Keratinocyte (primary cell): ENCODE measurements around the gene BID. TPM values are rescaled to one million over a fixed set of nuclear protein-coding genes. Genes with fewer than 3 reads are reported as not detected.
"Not testable (repeated sequence)": the region's sequence is repeated elsewhere in the genome, so short reads cannot be mapped to it uniquely, and the experiment has no call there.

Experiments
- DNase-seq: peaks from one replicate; pipeline ENCODE4 v3.0.0-alpha.2; 2011; ENCODE audit warnings: low read depth, missing footprints, low spot score
- FAIRE-seq: peaks from 2 replicates; lab custom pipeline; 2011; peaks lifted over from hg19 to GRCh38; lab: Jason Lieb, UNC
- H2AFZ ChIP-seq: 2 replicates; pipeline ENCODE4 v1.6.0; 2012; ENCODE audit warnings: low read length, control low read depth, inconsistent platforms; ENCODE audit not compliant: control insufficient read depth
- H3K27ac ChIP-seq: 2 replicates; pipeline ENCODE4 v1.5.1; 2011; ENCODE audit warnings: low read length; ENCODE audit not compliant: control insufficient read depth, insufficient read depth
- H3K27me3 ChIP-seq: 3 replicates; pipeline ENCODE4 v1.6.0; 2011; ENCODE audit warnings: low read length; ENCODE audit not compliant: control insufficient read depth, insufficient read depth; ENCODE audit errors: extremely low read depth
- H3K36me3 ChIP-seq, 2 experiments: 2 replicates in 1 of 2; 3 replicates in 1 of 2; pipeline ENCODE4 v1.5.1; 2011; ENCODE audit warnings: low read length in 2 of 2, mild to moderate bottlenecking in 1 of 2; ENCODE audit not compliant: control insufficient read depth in 2 of 2, insufficient read depth in 2 of 2; ENCODE audit errors: extremely low read depth in 1 of 2
- H3K4me1 ChIP-seq: 3 replicates; pipeline ENCODE4 v1.5.1; 2011; ENCODE audit warnings: low read length; ENCODE audit not compliant: control insufficient read depth, insufficient read depth; ENCODE audit errors: extremely low read depth
- H3K4me2 ChIP-seq: 3 replicates; pipeline ENCODE4 v1.6.0; 2011; ENCODE audit warnings: low read depth, low read length; ENCODE audit not compliant: control insufficient read depth, insufficient read depth; ENCODE audit errors: extremely low read depth
- H3K4me3 ChIP-seq, 3 experiments: fragments of 200-600 bp in 1 of 3; sonication (generic) in 1 of 3; 2 replicates in 2 of 3; 3 replicates in 1 of 3; pipeline ENCODE4 v1.5.1; 2011 to 2016; ENCODE audit warnings: low read length in 3 of 3, mild to moderate bottlenecking in 3 of 3, control low read depth in 2 of 3, inconsistent platforms in 1 of 3, low read depth in 1 of 3, mixed read lengths in 1 of 3, mixed run types in 1 of 3, moderate library complexity in 1 of 3; ENCODE audit not compliant: control insufficient read depth in 2 of 3, insufficient read depth in 2 of 3; ENCODE audit errors: extremely low read depth in 1 of 3
- H3K79me2 ChIP-seq: 2 replicates; pipeline ENCODE4 v1.6.0; 2012; ENCODE audit warnings: low read length; ENCODE audit not compliant: control insufficient read depth, insufficient read depth
- H3K9ac ChIP-seq: 3 replicates; pipeline ENCODE4 v1.6.0; 2011; ENCODE audit warnings: low read length; ENCODE audit not compliant: control insufficient read depth, insufficient read depth; ENCODE audit errors: extremely low read depth
- H3K9me1 ChIP-seq: 3 replicates; pipeline ENCODE4 v1.6.0; 2011; ENCODE audit warnings: low read length; ENCODE audit not compliant: control insufficient read depth, insufficient read depth; ENCODE audit errors: extremely low read depth
- H3K9me3 ChIP-seq: 2 replicates; pipeline ENCODE4 v1.5.1; 2012; ENCODE audit warnings: low read depth, low read length; ENCODE audit not compliant: control insufficient read depth
- H4K20me1 ChIP-seq: 3 replicates; pipeline ENCODE4 v1.6.0; 2011; ENCODE audit warnings: low read length; ENCODE audit not compliant: control insufficient read depth, insufficient read depth; ENCODE audit errors: extremely low read depth
- EZH2 ChIP-seq: IDR thresholded peaks from one replicate; pipeline ENCODE4 v1.6.1; 2012; ENCODE audit warnings: inconsistent platforms, mild to moderate bottlenecking, low read length, moderate library complexity
- dilution Hi-C: fragments of 300-500 bp; cut with MboI; formaldehyde crosslinking; loops from one replicate; pipeline ENCODE4 v1.7.0; 2020; ENCODE audit warnings: low sequenced_read_pairs; ENCODE audit not compliant: extremely low pct_ligation_motif_present
- polyA plus RNA-seq, 5 experiments: library from polyadenylated mRNA; depleted of rRNA in 3 of 5; stranded (reverse) in 3 of 5; stranded (forward) in 1 of 5; unstranded in 1 of 5; fragments of >200 nt; gene quantifications; 1 replicate in 1 of 5; 2 replicates in 3 of 5; 3 replicates in 1 of 5; pipeline versions ENCODE4 v1.2.1 to v1.2.3, GENCODE V29; 2011 to 2012; ENCODE audit warnings: missing spikeins in 2 of 5, low read depth in 1 of 5, low replicate concordance in 1 of 5
- TF ChIP-seq, protein P1 (sequence below), 3 experiments: IDR thresholded peaks in 1 of 3; conservative IDR thresholded peaks in 1 of 3; optimal IDR thresholded peaks in 1 of 3; 2 replicates in 2 of 3; 3 replicates in 1 of 3; pipeline versions ENCODE3 to v1.5.1; 2011; ENCODE audit warnings: low read length in 3 of 3, mild to moderate bottlenecking in 3 of 3, moderate library complexity in 2 of 3, control low read depth in 1 of 3, inconsistent platforms in 1 of 3; ENCODE audit not compliant: insufficient read depth in 2 of 3; ENCODE audit errors: extremely low read depth in 1 of 3

BID gene
- polyA plus RNA-seq, 1 donor (not counting 4 experiments of a cell fraction or from before 2014, with no cell fraction given), result 46.0 TPM

DNA sequence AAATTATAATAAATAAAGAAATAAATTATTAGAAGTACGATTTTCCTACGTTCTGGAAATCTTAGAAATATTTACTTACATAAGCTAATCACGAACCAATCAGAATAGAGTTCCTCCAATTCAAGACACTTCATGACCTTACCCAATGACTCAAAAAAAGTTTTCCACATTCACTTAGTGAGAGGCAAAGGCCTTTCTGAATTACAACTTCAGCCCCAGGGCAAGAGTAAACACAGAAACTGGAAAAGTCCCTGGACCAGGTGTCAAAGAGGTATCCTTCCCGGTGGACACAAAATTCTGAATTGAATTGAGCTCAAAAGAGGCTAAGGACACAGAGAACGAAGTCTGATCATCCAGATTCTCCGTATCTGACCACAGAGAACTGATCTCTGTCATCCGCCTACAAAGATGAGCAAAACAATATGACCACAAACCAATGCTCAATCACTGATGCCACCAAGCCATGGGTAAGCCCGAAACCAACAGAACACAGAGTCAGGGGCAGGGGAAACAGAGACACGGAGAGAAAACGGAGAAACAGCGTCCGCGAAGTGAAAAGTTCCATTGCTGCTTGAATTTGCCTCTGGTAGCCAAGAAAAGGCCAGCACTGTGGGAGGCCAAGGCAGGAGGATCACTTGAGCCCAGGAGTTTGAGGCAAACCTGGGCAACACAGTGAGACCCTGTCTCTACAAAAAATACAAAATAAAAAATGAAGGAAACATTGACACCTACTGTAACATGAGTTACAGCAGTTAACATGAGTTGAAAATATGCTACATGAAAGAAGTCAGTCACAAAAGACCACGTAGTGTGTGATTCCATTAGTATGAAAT is 6.8 kb downstream of the BID start:
- Histone ChIP-seq H3K4me3 (no peak overlapping the region), H3K9ac (no peak overlapping the region), H3K4me1 (peaks cover 4% of the 10 kb centered on the region), H3K9me3 (no peaks in the 10 kb centered on the region), H3K79me2 (peaks cover 9% of the 10 kb centered on the region), H2AFZ (no peak overlapping the region), H3K36me3 (no peaks in the 10 kb centered on the region), H3K9me1 (no peaks in the 10 kb centered on the region), H4K20me1 (peaks cover 6% of the 10 kb centered on the region), H3K27ac (no peak overlapping the region), H3K4me2 (no peak overlapping the region), H3K27me3 (no peaks in the 10 kb centered on the region)
- TF ChIP-seq EZH2, result no peak
- TF ChIP-seq, protein P1, sequence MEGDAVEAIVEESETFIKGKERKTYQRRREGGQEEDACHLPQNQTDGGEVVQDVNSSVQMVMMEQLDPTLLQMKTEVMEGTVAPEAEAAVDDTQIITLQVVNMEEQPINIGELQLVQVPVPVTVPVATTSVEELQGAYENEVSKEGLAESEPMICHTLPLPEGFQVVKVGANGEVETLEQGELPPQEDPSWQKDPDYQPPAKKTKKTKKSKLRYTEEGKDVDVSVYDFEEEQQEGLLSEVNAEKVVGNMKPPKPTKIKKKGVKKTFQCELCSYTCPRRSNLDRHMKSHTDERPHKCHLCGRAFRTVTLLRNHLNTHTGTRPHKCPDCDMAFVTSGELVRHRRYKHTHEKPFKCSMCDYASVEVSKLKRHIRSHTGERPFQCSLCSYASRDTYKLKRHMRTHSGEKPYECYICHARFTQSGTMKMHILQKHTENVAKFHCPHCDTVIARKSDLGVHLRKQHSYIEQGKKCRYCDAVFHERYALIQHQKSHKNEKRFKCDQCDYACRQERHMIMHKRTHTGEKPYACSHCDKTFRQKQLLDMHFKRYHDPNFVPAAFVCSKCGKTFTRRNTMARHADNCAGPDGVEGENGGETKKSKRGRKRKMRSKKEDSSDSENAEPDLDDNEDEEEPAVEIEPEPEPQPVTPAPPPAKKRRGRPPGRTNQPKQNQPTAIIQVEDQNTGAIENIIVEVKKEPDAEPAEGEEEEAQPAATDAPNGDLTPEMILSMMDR (optimal IDR thresholded peaks at IDR 0.05 in 1 of 3, IDR thresholded peaks at IDR 0.05 in 1 of 3, conservative IDR thresholded peaks at IDR 0.05 in 1 of 3; ENCODE audit: extremely low read depth in 1 of 3, insufficient read depth in 2 of 3, low read length in 3 of 3), result no peak
- FAIRE-seq (no peak), DNase-seq (no peak)
- dilution Hi-C loops, result no loop called here

DNA sequence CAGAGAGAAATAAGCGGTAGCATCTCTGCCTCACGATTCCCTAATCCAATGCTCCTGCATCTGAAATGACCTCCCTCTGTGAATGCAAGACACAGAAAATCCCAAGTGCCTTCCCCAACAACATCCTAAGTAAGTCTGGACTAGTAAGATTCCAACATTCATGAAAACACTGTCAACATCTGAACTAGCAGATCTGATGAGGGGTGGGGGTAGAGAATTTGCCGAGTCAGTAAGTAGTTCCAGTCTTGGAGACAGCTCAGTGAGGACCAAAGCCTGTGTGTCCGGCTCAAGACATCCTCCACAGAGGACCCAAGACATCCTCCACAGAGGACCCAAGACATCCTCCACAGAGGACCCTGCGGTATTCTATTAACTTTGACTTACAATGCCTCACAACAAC is 9.4 kb downstream of the BID start:
- FAIRE-seq, H2AFZ ChIP-seq, dilution Hi-C loops: not testable (repeated sequence)

More for the DNA sequence above, 9.4 kb downstream of the BID start:
- not testable (repeated sequence) for H4K20me1 ChIP-seq, DNase-seq, H3K36me3 ChIP-seq, H3K4me2 ChIP-seq, H3K9ac ChIP-seq, H3K9me3 ChIP-seq, H3K4me1 ChIP-seq, H3K27ac ChIP-seq, H3K9me1 ChIP-seq, H3K79me2 ChIP-seq, H3K4me3 ChIP-seq, H3K27me3 ChIP-seq
